Fibroblast of lung (primary cell): Measurements from ENCODE around the gene ETFA. TPM values are rescaled to one million over a fixed set of nuclear protein-coding genes. Genes with fewer than 3 reads are reported as not detected.

ENCODE experiments used
- DNase-seq, 2 donors: peaks; one replicate each; pipeline versions ENCODE4 v3.0.0 to v3.0.0-alpha.2; 2010; ENCODE audit warnings: low read depth in 2 of 2
- H2AFZ ChIP-seq: 2 replicates; pipeline ENCODE4 v1.5.1; 2012; ENCODE audit warnings: low read length, control low read depth, inconsistent platforms
- H3K27ac ChIP-seq: 2 replicates; pipeline ENCODE4 v1.5.1; 2011; ENCODE audit warnings: low read length, control low read depth; ENCODE audit not compliant: insufficient read depth
- H3K27me3 ChIP-seq: 2 replicates; pipeline ENCODE4 v1.5.1; 2011; ENCODE audit warnings: mild to moderate bottlenecking, low read length; ENCODE audit not compliant: control insufficient read depth, insufficient read depth
- H3K36me3 ChIP-seq: 2 replicates; pipeline ENCODE4 v1.5.1; 2011; ENCODE audit warnings: low read length; ENCODE audit not compliant: control insufficient read depth, insufficient read depth
- H3K4me1 ChIP-seq: 2 replicates; pipeline ENCODE4 v1.5.1; 2011; ENCODE audit warnings: low read length; ENCODE audit not compliant: control insufficient read depth, insufficient read depth; ENCODE audit errors: extremely low read depth
- H3K4me2 ChIP-seq: 2 replicates; pipeline ENCODE4 v1.5.1; 2011; ENCODE audit warnings: low read length, control low read depth; ENCODE audit not compliant: insufficient read depth; ENCODE audit errors: extremely low read depth
- H3K4me3 ChIP-seq, 4 experiments: fragments of 200-600 bp in 1 of 4; sonication (generic) in 1 of 4; replicated peaks in 1 of 4; 2 replicates each; pipeline ENCODE4 v1.5.1; 2011 to 2016; ENCODE audit warnings: low read length in 4 of 4, low read depth in 3 of 4, mild to moderate bottlenecking in 3 of 4, control low read depth in 2 of 4, inconsistent platforms in 1 of 4, mixed read lengths in 1 of 4; ENCODE audit not compliant: insufficient read depth in 1 of 4; ENCODE audit errors: control extremely low read depth in 1 of 4
- H3K79me2 ChIP-seq: 2 replicates; pipeline ENCODE4 v1.5.1; 2012; ENCODE audit warnings: mild to moderate bottlenecking, low read length, inconsistent platforms; ENCODE audit not compliant: control insufficient read depth, insufficient read depth
- H3K9ac ChIP-seq: 2 replicates; pipeline ENCODE4 v1.5.1; 2011; ENCODE audit warnings: mild to moderate bottlenecking, low read length, control low read depth; ENCODE audit not compliant: insufficient read depth
- H3K9me3 ChIP-seq: 2 replicates; pipeline ENCODE4 v1.5.1; 2012; ENCODE audit warnings: low read depth, low read length; ENCODE audit not compliant: control insufficient read depth, insufficient read depth
- H4K20me1 ChIP-seq: 2 replicates; pipeline ENCODE4 v1.5.1; 2011; ENCODE audit warnings: low read length; ENCODE audit not compliant: control insufficient read depth, insufficient read depth; ENCODE audit errors: extremely low read depth
- CTCF ChIP-seq, 2 donors: IDR thresholded peaks in 1 of 2; conservative IDR thresholded peaks in 1 of 2; 1 replicate in 1 of 2; 2 replicates in 1 of 2; pipeline ENCODE4 v1.5.1; 2011 to 2012; ENCODE audit warnings: low read length in 2 of 2, control low read depth in 1 of 2, inconsistent platforms in 1 of 2, low read depth in 1 of 2, mild to moderate bottlenecking in 1 of 2
- EZH2 ChIP-seq: IDR thresholded peaks from 2 replicates; pipeline ENCODE4 v1.5.1; 2012; ENCODE audit warnings: low read length, control low read depth, mild to moderate bottlenecking; ENCODE audit errors: missing control alignments
- polyA plus RNA-seq, 2 donors: library from polyadenylated mRNA; depleted of rRNA in 1 of 2; stranded (reverse) in 1 of 2; unstranded in 1 of 2; fragments of >200 nt; gene quantifications; 2 replicates each; pipeline ENCODE4 v1.2.1, GENCODE V29; 2011 to 2012; ENCODE audit warnings: missing spikeins in 1 of 2
- total RNA-seq: library from RNA; depleted of rRNA; stranded (reverse); fragments of >200 nt; gene quantifications from 2 replicates; pipeline ENCODE4 v1.2.1, GENCODE V29; 2014

The ETFA gene
- total and polyA plus RNA-seq, 2 donors (not counting 1 experiment from before 2014, with no cell fraction given) = 129 to 161 TPM

DNA sequence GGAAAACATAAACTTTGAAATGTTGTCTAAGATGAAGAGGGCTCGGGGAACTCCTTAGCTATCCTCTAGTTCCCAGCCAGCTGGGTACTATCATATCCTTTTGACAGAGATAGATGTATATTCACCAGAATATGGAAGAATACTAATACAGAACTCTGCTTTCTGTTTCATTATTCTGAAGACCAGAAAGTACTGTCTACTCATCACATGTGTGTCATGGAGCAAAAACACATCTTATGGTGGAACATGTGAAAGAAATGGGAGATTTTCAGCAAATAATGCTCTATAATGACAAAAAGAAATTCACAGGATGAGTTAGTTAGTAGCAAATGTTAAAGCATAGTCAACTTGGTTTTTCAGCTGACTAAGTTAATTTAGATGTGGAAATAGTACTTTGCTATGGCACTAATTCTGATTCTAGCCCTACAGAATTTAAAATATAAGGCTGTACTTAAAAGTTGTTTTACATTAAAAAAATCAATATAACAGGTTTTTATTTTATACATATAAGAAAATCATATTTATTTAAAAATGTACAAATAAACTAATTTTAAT lies 41.8 kb upstream of the ETFA start:
- TF ChIP-seq CTCF (conservative IDR thresholded peaks at IDR 0.05 in 1 of 2, IDR thresholded peaks at IDR 0.05 in 1 of 2; ENCODE audit: low read depth in 1 of 2, low read length in 2 of 2) = no peak
- TF ChIP-seq EZH2 = no peak
- no peak overlapping the region for H3K4me3 ChIP-seq
- DNase-seq = no peak
- H3K27me3 ChIP-seq = no peaks in the 10 kb centered on the region
- no peak overlapping the region for H3K9ac ChIP-seq
- H3K36me3 ChIP-seq = no peaks in the 10 kb centered on the region
- H3K27ac ChIP-seq = no peak overlapping the region
- no peaks in the 10 kb centered on the region for H3K9me3 ChIP-seq
- H3K4me2 ChIP-seq = no peak overlapping the region
- no peaks in the 10 kb centered on the region for H4K20me1 ChIP-seq
- H3K4me1 ChIP-seq = no peaks in the 10 kb centered on the region
- H3K79me2 ChIP-seq = no peaks in the 10 kb centered on the region
- no peak overlapping the region for H2AFZ ChIP-seq

GRCh38 chr15:76349301-76350070 lies 38.2 kb upstream of the ETFA start:
- Histone ChIP-seq H3K36me3 (no peaks in the 10 kb centered on the region), H3K27me3 (peaks cover 24% of the 10 kb centered on the region), H3K27ac (no peak overlapping the region), H4K20me1 (no peaks in the 10 kb centered on the region), H3K9ac (no peak overlapping the region), H3K4me3 (no peak overlapping the region), H3K9me3 (no peaks in the 10 kb centered on the region), H2AFZ (no peak overlapping the region), H3K4me2 (no peak overlapping the region), H3K4me1 (no peaks in the 10 kb centered on the region), H3K79me2 (no peaks in the 10 kb centered on the region)
- no peak for DNase-seq
- TF ChIP-seq EZH2 (no peak), CTCF (conservative IDR thresholded peaks at IDR 0.05 in 1 of 2, IDR thresholded peaks at IDR 0.05 in 1 of 2; ENCODE audit: low read depth in 1 of 2, low read length in 2 of 2) (no peak)

DNA sequence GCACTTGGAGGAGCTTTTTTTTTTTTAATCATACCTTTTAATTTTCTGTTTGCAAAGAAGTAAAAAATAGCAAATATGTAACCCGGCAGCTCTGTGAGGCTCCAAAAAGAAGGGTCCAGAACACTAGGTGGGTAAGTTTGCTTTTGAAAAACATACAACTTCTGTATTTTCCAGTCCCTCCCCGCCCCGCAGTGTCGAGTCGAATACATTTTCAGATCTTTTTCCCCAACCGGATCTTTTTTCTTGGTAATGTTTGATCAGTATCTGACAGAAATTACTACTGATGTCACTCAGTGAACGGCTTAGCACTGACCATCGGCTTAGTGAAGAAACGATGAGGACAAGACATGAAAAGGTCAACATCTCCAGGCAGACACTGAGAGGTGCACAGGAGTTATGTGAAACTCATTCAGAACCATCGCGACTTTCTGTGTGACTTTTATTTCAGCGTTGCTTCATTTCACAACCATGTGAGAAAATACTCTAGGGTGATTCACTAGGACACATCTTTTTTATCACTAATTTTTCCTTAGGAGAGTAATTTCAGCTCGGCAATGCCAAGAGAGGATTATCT lies 36.3 kb upstream of the ETFA start:
- Histone ChIP-seq H3K36me3 (no peaks in the 10 kb centered on the region), H3K9me3 (no peaks in the 10 kb centered on the region), H3K4me3 (no peak overlapping the region), H3K9ac (no peak overlapping the region), H3K4me2 (no peak overlapping the region), H2AFZ (no peak overlapping the region), H3K4me1 (no peaks in the 10 kb centered on the region), H4K20me1 (no peaks in the 10 kb centered on the region), H3K79me2 (no peaks in the 10 kb centered on the region), H3K27ac (no peak overlapping the region), H3K27me3 (peaks cover 40% of the 10 kb centered on the region)
- no peak for TF ChIP-seq EZH2
- TF ChIP-seq CTCF (conservative IDR thresholded peaks at IDR 0.05 in 1 of 2, IDR thresholded peaks at IDR 0.05 in 1 of 2; ENCODE audit: low read depth in 1 of 2, low read length in 2 of 2) = no peak
- DNase-seq = no peak
